SH-SY5Y (cell line): ENCODE measurements around the gene GIPC1.

Source experiments
- GATA2 ChIP-seq: IDR thresholded peaks from 2 replicates; pipeline ENCODE4 v1.6.1; 2011; ENCODE audit warnings: mild to moderate bottlenecking, low read depth, low read length
- GATA3 ChIP-seq: IDR thresholded peaks from 2 replicates; pipeline ENCODE4 v1.6.1; 2011; ENCODE audit warnings: low read depth, mild to moderate bottlenecking, low read length, moderate library complexity

- TF ChIP-seq GATA3: no peak
- no peak for TF ChIP-seq GATA2
Observed at GRCh38 chr19:14495672-14496028, 277 bp downstream of the GIPC1 start.
